ENCODE results near the gene HOXD9. TPM values are rescaled to one million over a fixed set of nuclear protein-coding genes. Genes with fewer than 3 reads are reported as not detected.

The HOXD9 gene
- total RNA-seq, 4 donors from 2014 or later = 0.47 to 2.9 (median 1.2) TPM

DNA sequence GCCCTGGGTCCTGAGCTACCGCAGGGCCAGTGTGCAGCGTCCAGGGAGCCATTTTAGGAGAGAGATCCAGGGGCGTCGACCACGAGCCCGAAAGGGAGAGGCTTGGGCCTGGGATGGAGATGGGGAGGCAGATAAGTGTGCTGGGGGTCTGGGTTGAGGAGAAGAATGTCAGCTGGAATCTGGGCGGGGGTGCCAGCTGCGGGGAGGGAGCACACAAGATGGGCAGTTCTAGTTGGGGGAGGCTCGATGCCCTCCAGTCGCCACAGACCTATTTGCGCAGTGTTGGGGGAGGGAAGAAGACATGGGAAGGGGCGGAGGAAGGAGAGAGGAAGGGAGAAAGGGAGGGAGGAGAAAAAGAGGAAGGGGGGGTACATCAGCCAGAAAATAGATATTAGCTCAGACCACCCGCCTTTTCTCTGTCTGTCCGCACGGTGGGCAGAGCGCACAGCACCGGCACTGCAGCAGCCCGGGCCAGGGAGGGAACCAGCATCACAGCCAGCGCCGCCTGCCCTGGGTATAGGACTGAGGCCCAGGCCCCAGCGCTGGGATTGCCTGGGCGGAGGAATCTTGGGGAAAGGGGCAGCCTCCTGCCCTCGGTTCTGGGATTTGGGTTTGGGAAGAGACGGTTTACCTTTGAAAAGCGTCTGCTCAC, 17.3 kb upstream of the HOXD9 start:
- Histone ChIP-seq H3K4me3 (no peak overlapping the region), H3K27me3 (peaks cover 99% of the 10 kb centered on the region), H3K9me3 (no peaks in the 10 kb centered on the region), H3K36me3 (no peaks in the 10 kb centered on the region), H3K4me1 (peaks cover 0 to 59% (median 31%) of the 10 kb centered on the region in 3 donors), H3K27ac (no peak overlapping the region)
- no peak for ATAC-seq
- WGBS, 2 donors (ENCODE audit: low coverage in 1 of 2) = 4 to 5% methylated on average over 4 to 17 of the region's 25 CpGs
- TF ChIP-seq POLR2A (IDR thresholded peaks at IDR 0.05) = no peak
- TF ChIP-seq POLR2AphosphoS5 (IDR thresholded peaks at IDR 0.05) = no peak
- TF ChIP-seq, protein P1, sequence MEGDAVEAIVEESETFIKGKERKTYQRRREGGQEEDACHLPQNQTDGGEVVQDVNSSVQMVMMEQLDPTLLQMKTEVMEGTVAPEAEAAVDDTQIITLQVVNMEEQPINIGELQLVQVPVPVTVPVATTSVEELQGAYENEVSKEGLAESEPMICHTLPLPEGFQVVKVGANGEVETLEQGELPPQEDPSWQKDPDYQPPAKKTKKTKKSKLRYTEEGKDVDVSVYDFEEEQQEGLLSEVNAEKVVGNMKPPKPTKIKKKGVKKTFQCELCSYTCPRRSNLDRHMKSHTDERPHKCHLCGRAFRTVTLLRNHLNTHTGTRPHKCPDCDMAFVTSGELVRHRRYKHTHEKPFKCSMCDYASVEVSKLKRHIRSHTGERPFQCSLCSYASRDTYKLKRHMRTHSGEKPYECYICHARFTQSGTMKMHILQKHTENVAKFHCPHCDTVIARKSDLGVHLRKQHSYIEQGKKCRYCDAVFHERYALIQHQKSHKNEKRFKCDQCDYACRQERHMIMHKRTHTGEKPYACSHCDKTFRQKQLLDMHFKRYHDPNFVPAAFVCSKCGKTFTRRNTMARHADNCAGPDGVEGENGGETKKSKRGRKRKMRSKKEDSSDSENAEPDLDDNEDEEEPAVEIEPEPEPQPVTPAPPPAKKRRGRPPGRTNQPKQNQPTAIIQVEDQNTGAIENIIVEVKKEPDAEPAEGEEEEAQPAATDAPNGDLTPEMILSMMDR (IDR thresholded peaks at IDR 0.05) = no peak
- TF ChIP-seq EP300 (IDR thresholded peaks at IDR 0.05) = no peak

DNA sequence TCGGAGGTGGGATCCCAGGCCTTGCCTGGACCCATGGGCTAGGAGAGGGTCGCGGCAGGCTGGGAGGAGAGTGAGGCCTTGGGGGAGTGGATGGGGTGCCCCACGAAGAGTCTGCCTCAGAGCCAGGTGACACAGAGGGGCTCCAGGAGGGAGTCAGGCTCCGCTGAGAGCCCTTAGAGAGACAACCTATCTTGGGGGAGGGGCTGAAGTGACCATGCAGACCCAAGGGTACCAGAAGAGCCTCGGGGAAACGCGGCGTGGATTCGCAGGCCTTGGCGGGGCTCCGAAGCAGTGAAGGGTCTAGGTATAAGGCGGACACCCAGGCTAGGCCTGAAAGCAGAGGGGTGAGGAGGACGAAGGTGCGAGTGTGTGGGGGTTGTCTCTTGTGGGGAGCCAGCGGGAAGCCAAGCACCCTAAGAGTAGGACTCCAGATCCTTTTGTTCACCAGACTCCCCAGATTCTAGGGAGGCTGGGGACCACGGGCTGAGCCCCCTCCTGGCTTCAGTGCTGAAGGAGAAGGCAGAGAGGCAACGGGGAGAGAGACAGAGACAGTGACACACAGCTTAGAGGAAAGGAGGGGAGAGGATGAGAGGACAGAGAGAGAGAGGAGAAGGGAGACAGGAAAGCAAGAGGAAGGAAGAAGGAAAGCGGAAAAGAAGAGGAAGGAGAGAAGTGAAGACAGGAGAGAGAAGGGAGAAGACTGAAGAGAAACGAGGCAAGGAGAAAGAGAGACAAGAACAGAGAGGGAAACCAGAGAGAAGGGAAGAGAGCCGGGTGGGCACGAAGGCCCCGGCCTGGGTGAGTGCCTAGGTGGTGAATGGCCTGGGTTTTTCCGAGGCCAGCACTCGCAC, 16.6 kb upstream of the HOXD9 start:
- TF ChIP-seq POLR2AphosphoS5 (IDR thresholded peaks at IDR 0.05) (no peak), POLR2A (IDR thresholded peaks at IDR 0.05) (no peak), EP300 (IDR thresholded peaks at IDR 0.05) (no peak)
- TF ChIP-seq, protein P1 (IDR thresholded peaks at IDR 0.05) = no peak
- Histone ChIP-seq H3K4me1 (peaks cover 0 to 54% (median 31%) of the 10 kb centered on the region in 3 donors), H3K27me3 (peaks cover 99% of the 10 kb centered on the region), H3K27ac (no peak overlapping the region), H3K9me3 (no peaks in the 10 kb centered on the region), H3K36me3 (no peaks in the 10 kb centered on the region), H3K4me3 (no peak overlapping the region)
- no peak for ATAC-seq
- WGBS, 2 donors (ENCODE audit: low coverage in 1 of 2) = 8% methylated on average over 11 to 13 of the region's 25 CpGs

DNA sequence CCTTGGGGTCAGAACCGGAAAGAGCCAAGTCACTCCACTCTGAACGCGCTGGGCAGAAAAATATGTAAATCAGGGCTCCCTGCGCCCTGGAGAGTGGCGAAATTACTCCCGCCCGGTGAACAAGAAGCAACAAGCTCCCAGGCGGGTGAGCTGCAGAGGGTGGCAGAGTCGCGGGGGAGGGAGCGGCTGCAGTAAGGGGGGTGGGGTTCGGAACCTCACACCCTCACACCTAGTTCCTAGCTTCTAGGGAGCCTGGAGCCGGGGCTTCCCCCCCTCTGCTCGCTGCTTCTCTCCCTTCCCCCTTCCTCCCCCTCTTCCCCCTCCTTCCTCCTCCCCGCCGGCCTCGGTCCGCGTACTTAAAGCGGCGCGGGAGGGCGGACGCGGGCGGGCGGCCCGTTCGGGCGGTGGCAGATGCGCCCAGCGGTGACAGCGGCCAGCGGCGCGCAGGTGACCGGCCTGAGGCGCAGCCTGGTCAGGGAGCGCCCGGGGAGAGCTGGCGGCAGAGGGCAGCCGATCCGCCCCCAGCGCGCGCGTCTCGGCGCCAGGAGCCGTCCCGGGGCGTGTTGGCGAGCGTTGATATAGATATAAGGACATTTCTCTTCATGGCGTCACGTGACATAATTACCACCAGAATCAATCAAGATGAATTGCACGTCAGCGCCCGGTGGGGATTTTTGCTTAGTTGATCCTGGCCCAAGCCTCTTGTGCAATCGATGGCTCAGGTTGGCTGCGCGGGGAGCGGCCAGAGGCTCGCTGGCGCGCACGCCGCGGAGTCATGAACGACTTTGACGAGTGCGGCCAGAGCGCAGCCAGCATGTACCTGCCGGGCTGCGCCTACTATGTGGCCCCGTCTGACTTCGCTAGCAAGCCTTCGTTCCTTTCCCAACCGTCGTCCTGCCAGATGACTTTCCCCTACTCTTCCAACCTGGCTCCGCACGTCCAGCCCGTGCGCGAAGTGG, 15.7 kb upstream of the HOXD9 start, which contains the start of gene HOXD11:
TSS of gene HOXD11 (plus strand) at position 700 of the 959 bp plus-strand sequence. CDS start at position 776, 76 bp downstream.
- Histone ChIP-seq H3K27me3 (peaks cover 99% of the 10 kb centered on the region), H3K4me1 (peaks cover 0 to 56% (median 31%) of the 10 kb centered on the region in 3 donors), H3K27ac (no peak within 1 kb of the TSS), H3K36me3 (no peaks in the 10 kb centered on the region), H3K4me3 (peak within 1 kb of the TSS in 1 of 2 donors; percentile 39), H3K9me3 (no peaks in the 10 kb centered on the region)
- 4 to 5% methylated on average over 11 to 12 of the region's 85 CpGs for WGBS, 2 donors (ENCODE audit: low coverage in 1 of 2)
- no peak for ATAC-seq
- TF ChIP-seq POLR2A (IDR thresholded peaks at IDR 0.05) = no peak
- TF ChIP-seq POLR2AphosphoS5 (IDR thresholded peaks at IDR 0.05) = no peak
- no peak for TF ChIP-seq EP300 (IDR thresholded peaks at IDR 0.05)
- TF ChIP-seq, protein P1 (IDR thresholded peaks at IDR 0.05) = no peak

DNA sequence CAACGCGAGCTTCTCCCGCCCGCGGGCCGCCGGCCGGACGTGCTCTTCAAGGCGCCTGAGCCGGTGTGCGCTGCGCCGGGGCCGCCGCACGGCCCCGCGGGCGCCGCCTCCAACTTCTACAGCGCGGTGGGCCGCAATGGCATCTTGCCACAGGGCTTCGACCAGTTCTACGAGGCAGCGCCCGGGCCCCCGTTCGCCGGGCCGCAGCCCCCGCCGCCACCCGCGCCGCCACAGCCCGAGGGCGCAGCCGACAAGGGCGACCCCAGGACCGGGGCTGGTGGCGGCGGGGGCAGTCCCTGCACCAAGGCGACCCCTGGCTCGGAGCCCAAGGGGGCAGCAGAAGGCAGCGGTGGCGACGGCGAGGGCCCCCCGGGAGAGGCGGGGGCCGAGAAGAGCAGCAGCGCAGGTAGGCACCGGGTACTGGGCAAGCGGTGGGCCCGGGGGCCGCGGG, 14.8 kb upstream of the HOXD9 start:
- no peak for TF ChIP-seq POLR2A (IDR thresholded peaks at IDR 0.05)
- no peak for TF ChIP-seq POLR2AphosphoS5 (IDR thresholded peaks at IDR 0.05)
- Histone ChIP-seq H3K27ac (no peak overlapping the region), H3K4me3 (peak overlapping the region in 1 of 2 donors; percentile 31), H3K36me3 (no peaks in the 10 kb centered on the region), H3K27me3 (peaks cover 99% of the 10 kb centered on the region), H3K4me1 (peaks cover 0 to 56% (median 31%) of the 10 kb centered on the region in 3 donors), H3K9me3 (no peaks in the 10 kb centered on the region)
- WGBS, 2 donors (ENCODE audit: low coverage in 1 of 2) = 0% methylated on average over 1 of the region's 59 CpGs; no CpG with 5 or more reads in 1 of the 2 donors
- no peak for ATAC-seq
